Measurements from ENCODE around the gene ATAD1. TPM values are rescaled to one million over a fixed set of nuclear protein-coding genes. Genes with fewer than 3 reads are reported as not detected.
"Not testable (repeated sequence)": the region's sequence is repeated elsewhere in the genome, so short reads cannot be mapped to it uniquely, and the experiment has no call there.

Gene ATAD1
- total and polyA plus RNA-seq, 2 of the 8 experiments (the other 6 are each of a cell fraction or from before 2014, with no cell fraction given): 8.9 to 35.3 TPM

- H3K4me2 ChIP-seq (ENCODE audit: insufficient read depth in 1 of 2, low read depth in 2 of 2, low read length in 2 of 2); H4K5ac ChIP-seq (ENCODE audit: insufficient read length, low read depth, low read length); H2BK5ac ChIP-seq (ENCODE audit: low read depth, low read length); H2BK12ac ChIP-seq (ENCODE audit: low read depth, low read length); H3K14ac ChIP-seq (ENCODE audit: insufficient read length); H3K56ac ChIP-seq (replicated peaks; ENCODE audit: insufficient read length, low read depth, low read length); H2BK20ac ChIP-seq (ENCODE audit: low read length); H3K79me2 ChIP-seq (ENCODE audit: control insufficient read depth in 1 of 2, insufficient read depth in 2 of 2, low read length in 2 of 2); H3K27ac ChIP-seq (ENCODE audit: low read depth, low read length); DNase-seq (ENCODE audit: low read depth in 1 of 2, low spot score in 2 of 2); H3K27me3 ChIP-seq (replicated peaks in 1 of 4; ENCODE audit: control insufficient read depth in 3 of 4, extremely low read depth in 1 of 4, insufficient read depth in 3 of 4, low read length in 3 of 4); H3K23ac ChIP-seq (ENCODE audit: insufficient read length); H3K36me3 ChIP-seq (ENCODE audit: control insufficient read depth in 2 of 4, insufficient read depth in 4 of 4, low read length in 3 of 4); FAIRE-seq; H4K8ac ChIP-seq (ENCODE audit: extremely low read depth, insufficient read depth, low read length); H2AFZ ChIP-seq (ENCODE audit: low read length); H3K4ac ChIP-seq (replicated peaks; ENCODE audit: insufficient read length, low read depth, low read length); H3K18ac ChIP-seq (ENCODE audit: extremely low read depth, low read length); H3K9ac ChIP-seq (replicated peaks in 1 of 4; ENCODE audit: extremely low read depth in 1 of 4, low read depth in 3 of 4, low read length in 3 of 4); H3K23me2 ChIP-seq (ENCODE audit: low read depth, low read length); H2BK120ac ChIP-seq (replicated peaks; ENCODE audit: low read depth, low read length); H3K4me3 ChIP-seq (ENCODE audit: extremely low read depth in 1 of 4, insufficient read depth in 2 of 4, low read depth in 3 of 4, low read length in 4 of 4); H4K91ac ChIP-seq (replicated peaks; ENCODE audit: insufficient read length, low read length); H3K79me1 ChIP-seq (ENCODE audit: low read depth, low read length); H3K4me1 ChIP-seq (replicated peaks in 1 of 4; ENCODE audit: control insufficient read depth in 3 of 4, insufficient read depth in 4 of 4, low read length in 3 of 4); H2AK5ac ChIP-seq (ENCODE audit: low read depth, low read length); H4K20me1 ChIP-seq (replicated peaks in 1 of 2; ENCODE audit: control insufficient read depth in 1 of 2, insufficient read depth in 2 of 2, low read length in 2 of 2); H2BK15ac ChIP-seq (ENCODE audit: low read length); H3K9me3 ChIP-seq (ENCODE audit: insufficient read depth in 2 of 2, low read depth in 1 of 2, low read length in 1 of 2): not testable (repeated sequence)
- WGBS, 2 experiments (ENCODE audit: extremely low coverage in 1 of 2, insufficient coverage in 1 of 2, insufficient read length in 1 of 2, insufficient replicate concordance in 2 of 2, low coverage in 1 of 2, low lambda C conversion rate in 2 of 2, missing lambda C conversion rate in 1 of 2): 88% methylated on average over 4 of the region's 4 CpGs; no CpG with 5 or more reads in 1 of the 2 experiments
- POLR2A ChIA-PET (ENCODE audit: partially characterized antibody): interaction anchor here (0.7 to 1.2 kb wide), 4 partner anchors 10 to 243 kb away, joined by 3 read pairs; no protein-coding TSS in a partner anchor
- CTCF ChIA-PET (ENCODE audit: partially characterized antibody): interaction anchor here (0.5 to 2.2 kb wide), 3 partner anchors 12 to 91 kb away, joined by 3 to 10 read pairs (median 3); no protein-coding TSS in a partner anchor
Observed at GRCh38 chr10:87748244-87748643, 69.8 kb downstream of the ATAD1 start.

Measured in H1 (cell line).